ENCODE data around the gene SLC26A5.
A peak's percentile ranks its signal among the peaks of the same experiment; 100 is the strongest.

SLC26A5 gene

DNA sequence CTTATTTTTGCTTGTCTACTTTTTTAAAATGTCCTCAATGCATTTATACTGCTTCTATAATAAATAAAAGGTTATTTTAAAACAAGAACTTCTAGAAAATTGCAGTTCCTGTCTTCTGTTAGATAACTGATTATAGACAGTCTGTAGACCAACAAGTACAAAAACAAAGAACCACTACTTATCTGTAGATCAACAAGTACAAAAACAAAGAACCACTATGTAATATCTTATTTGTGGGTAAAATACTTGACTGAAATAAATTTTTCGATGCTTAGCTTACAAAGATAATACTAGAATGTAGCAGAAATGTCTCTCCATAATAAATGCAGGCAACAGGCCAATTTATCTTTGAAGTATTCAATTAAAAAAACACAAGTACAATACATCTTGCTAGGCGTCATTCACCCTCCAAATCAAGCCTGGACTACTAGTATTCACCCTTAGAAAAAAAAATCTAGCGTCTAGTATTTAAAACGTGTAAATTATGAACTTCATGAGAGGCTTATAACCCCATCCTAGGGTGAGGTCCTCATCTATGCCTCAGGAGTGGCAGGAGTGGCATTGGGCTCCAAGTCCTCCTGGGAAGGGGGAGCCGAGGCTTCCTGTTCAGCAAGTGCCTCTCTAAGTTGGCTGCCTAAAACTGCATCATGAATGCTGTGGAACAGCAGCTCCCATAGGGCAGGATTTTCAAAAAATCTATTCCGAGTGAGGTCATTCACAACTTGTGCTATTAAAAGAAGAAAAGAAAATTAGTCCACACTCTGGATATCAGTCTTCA lies 72.0 kb downstream of the SLC26A5 start:
- no peak overlapping the region for H3K27ac ChIP-seq (ENCODE audit: low read depth, low read length)
- H3K4me2 ChIP-seq (ENCODE audit: low read length) = no peak overlapping the region
- H3K27me3 ChIP-seq (ENCODE audit: control insufficient read depth, low read length) = peaks cover 15% of the 10 kb centered on the region; the same call in 1 of the 2 replicates
- H3K9me2 ChIP-seq (replicated peaks; ENCODE audit: control insufficient read depth, low read length) = no peaks in the 10 kb centered on the region
- H3K9me3 ChIP-seq (ENCODE audit: control insufficient read depth, insufficient read depth, low read length) = no peaks in the 10 kb centered on the region
- TF ChIP-seq, protein P1, sequence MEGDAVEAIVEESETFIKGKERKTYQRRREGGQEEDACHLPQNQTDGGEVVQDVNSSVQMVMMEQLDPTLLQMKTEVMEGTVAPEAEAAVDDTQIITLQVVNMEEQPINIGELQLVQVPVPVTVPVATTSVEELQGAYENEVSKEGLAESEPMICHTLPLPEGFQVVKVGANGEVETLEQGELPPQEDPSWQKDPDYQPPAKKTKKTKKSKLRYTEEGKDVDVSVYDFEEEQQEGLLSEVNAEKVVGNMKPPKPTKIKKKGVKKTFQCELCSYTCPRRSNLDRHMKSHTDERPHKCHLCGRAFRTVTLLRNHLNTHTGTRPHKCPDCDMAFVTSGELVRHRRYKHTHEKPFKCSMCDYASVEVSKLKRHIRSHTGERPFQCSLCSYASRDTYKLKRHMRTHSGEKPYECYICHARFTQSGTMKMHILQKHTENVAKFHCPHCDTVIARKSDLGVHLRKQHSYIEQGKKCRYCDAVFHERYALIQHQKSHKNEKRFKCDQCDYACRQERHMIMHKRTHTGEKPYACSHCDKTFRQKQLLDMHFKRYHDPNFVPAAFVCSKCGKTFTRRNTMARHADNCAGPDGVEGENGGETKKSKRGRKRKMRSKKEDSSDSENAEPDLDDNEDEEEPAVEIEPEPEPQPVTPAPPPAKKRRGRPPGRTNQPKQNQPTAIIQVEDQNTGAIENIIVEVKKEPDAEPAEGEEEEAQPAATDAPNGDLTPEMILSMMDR (IDR thresholded peaks at IDR 0.05; ENCODE audit: low read depth, low read length, poor library complexity, severe bottlenecking) = no peak
- no peak for TF ChIP-seq EZH2phosphoT487 (IDR thresholded peaks at IDR 0.05; ENCODE audit: borderline replicate concordance, low read length)
- H3K4me1 ChIP-seq (ENCODE audit: control insufficient read depth, low read length) = no peaks in the 10 kb centered on the region
- no peaks in the 10 kb centered on the region for H4K20me1 ChIP-seq (ENCODE audit: control insufficient read depth, insufficient read depth, low read depth, low read length)
- peaks cover 14% of the 10 kb centered on the region for H3K36me3 ChIP-seq (ENCODE audit: control insufficient read depth, low read length)
- H3K79me2 ChIP-seq (ENCODE audit: control insufficient read depth, low read length) = no peaks in the 10 kb centered on the region
- H3K4me3 ChIP-seq (ENCODE audit: low read length) = no peak overlapping the region
- peaks cover 8% of the 10 kb centered on the region; the same call in 1 of the 2 replicates for H3F3A ChIP-seq (ENCODE audit: control insufficient read depth, insufficient read depth)

DNA sequence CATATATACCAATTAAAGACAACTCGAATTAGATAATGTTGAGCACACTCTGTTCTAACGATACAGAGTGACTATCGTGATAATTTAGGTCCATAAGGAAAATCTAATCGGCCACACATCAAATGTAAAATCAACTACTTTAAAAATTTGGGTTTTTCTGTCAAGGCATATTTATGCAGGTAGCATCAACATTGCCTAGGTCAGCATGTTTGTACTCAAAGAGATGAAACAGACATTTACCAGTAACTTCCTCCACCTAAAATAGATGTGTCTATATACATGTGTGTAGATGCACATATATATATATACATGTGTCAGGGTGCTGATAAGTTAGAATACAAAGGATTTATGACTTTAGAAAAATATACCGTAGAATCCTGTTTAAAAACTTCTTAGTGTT lies 76.6 kb downstream of the SLC26A5 start:
- H3K36me3 ChIP-seq (ENCODE audit: control insufficient read depth, low read length) = peaks cover 59% of the 10 kb centered on the region

DNA sequence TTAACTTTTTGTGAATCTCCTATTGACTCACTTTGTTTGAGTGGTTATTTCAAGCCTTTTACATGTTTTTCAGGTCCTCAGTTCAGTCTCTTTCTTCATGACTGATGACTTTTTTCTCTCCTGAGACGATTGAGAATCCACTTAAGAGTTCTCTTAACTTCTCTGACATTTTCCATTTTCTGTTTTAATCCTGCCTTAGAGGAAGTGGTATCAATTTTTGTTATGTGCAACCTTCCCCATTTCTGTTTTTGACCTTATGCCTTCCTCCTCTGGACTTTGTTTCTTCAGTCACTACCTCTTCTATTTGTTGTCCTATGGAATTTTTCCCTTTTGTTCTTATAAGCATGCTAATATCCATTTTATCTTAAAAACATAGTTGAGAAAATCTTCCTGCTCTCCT lies 96.2 kb downstream of the SLC26A5 start:
- Histone ChIP-seq H3K36me3 (ENCODE audit: control insufficient read depth, low read length) (peaks cover 57% of the 10 kb centered on the region), H3K9me3 (ENCODE audit: control insufficient read depth, insufficient read depth, low read length) (no peaks in the 10 kb centered on the region), H3K27me3 (ENCODE audit: control insufficient read depth, low read length) (no peaks in the 10 kb centered on the region), H3K4me1 (ENCODE audit: control insufficient read depth, low read length) (peaks cover 43% of the 10 kb centered on the region), H3K27ac (ENCODE audit: low read depth, low read length) (no peak overlapping the region), H3F3A (ENCODE audit: control insufficient read depth, insufficient read depth) (no peaks in the 10 kb centered on the region; the same call in 1 of the 2 replicates), H3K9me2 (replicated peaks; ENCODE audit: control insufficient read depth, low read length) (no peaks in the 10 kb centered on the region), H3K4me3 (ENCODE audit: low read length) (peak overlapping the region; percentile 85), H3K4me2 (ENCODE audit: low read length) (peak overlapping the region; percentile 72), H4K20me1 (ENCODE audit: control insufficient read depth, insufficient read depth, low read depth, low read length) (peaks cover 4% of the 10 kb centered on the region; the same call in 1 of the 2 replicates), H3K79me2 (ENCODE audit: control insufficient read depth, low read length) (peaks cover 86% of the 10 kb centered on the region)
- TF ChIP-seq EZH2phosphoT487 (IDR thresholded peaks at IDR 0.05; ENCODE audit: borderline replicate concordance, low read length) = no peak
- TF ChIP-seq, protein P1 (IDR thresholded peaks at IDR 0.05; ENCODE audit: low read depth, low read length, poor library complexity, severe bottlenecking) = no peak

More for the DNA sequence above, 76.6 kb downstream of the SLC26A5 start:
- Histone ChIP-seq H3K4me3 (ENCODE audit: low read length) (no peak overlapping the region), H4K20me1 (ENCODE audit: control insufficient read depth, insufficient read depth, low read depth, low read length) (no peaks in the 10 kb centered on the region), H3K27me3 (ENCODE audit: control insufficient read depth, low read length) (peaks cover 5% of the 10 kb centered on the region; the same call in 1 of the 2 replicates), H3K4me2 (ENCODE audit: low read length) (no peak overlapping the region), H3K9me2 (replicated peaks; ENCODE audit: control insufficient read depth, low read length) (no peaks in the 10 kb centered on the region), H3F3A (ENCODE audit: control insufficient read depth, insufficient read depth) (peaks cover 13% of the 10 kb centered on the region; the same call in 1 of the 2 replicates), H3K9me3 (ENCODE audit: control insufficient read depth, insufficient read depth, low read length) (no peaks in the 10 kb centered on the region), H3K27ac (ENCODE audit: low read depth, low read length) (no peak overlapping the region), H3K79me2 (ENCODE audit: control insufficient read depth, low read length) (no peaks in the 10 kb centered on the region), H3K4me1 (ENCODE audit: control insufficient read depth, low read length) (no peaks in the 10 kb centered on the region)
- TF ChIP-seq, protein P1 (IDR thresholded peaks at IDR 0.05; ENCODE audit: low read depth, low read length, poor library complexity, severe bottlenecking) = no peak
- no peak for TF ChIP-seq EZH2phosphoT487 (IDR thresholded peaks at IDR 0.05; ENCODE audit: borderline replicate concordance, low read length)

Data from DOHH2 (cell line).